Colonic mucosa (tissue), 4 donors: ENCODE measurements around the gene GRK2. TPM values are rescaled to one million over a fixed set of nuclear protein-coding genes. Genes with fewer than 3 reads are reported as not detected.
"Not testable (repeated sequence)": the region's sequence is repeated elsewhere in the genome, so short reads cannot be mapped to it uniquely, and the experiment has no call there.

Experiments used
- DNase-seq: peaks from one replicate; pipeline ENCODE4 v3.0.0-alpha.2; 2020
- H3K27ac ChIP-seq: fragments of 200-600 bp; one replicate; pipeline ENCODE4 v1.8.0; 2021
- H3K27me3 ChIP-seq: fragments of 200-600 bp; one replicate; pipeline ENCODE4 v1.8.0; 2021
- H3K36me3 ChIP-seq: fragments of 200-600 bp; one replicate; pipeline ENCODE4 v1.8.0; 2021
- H3K4me1 ChIP-seq: fragments of 200-600 bp; one replicate; pipeline ENCODE4 v1.8.0; 2021; ENCODE audit warnings: mild to moderate bottlenecking
- H3K4me3 ChIP-seq: fragments of 200-600 bp; one replicate; pipeline ENCODE4 v1.8.0; 2021
- H3K9ac ChIP-seq, 2 donors: one replicate each; pipeline ENCODE4 v1.7.0; 2013; ENCODE audit warnings: control low read depth in 2 of 2, low read depth in 2 of 2, low read length in 2 of 2
- H3K9me3 ChIP-seq: fragments of 200-600 bp; one replicate; pipeline ENCODE4 v1.8.0; 2021
- CTCF ChIP-seq: fragments of 200-600 bp; IDR thresholded peaks from one replicate; pipeline ENCODE4 v1.8.0; 2022; ENCODE audit warnings: antibody characterized with exemption, mild to moderate bottlenecking
- intact Hi-C: fragments of 100-400 bp; cut with DNase I; formaldehyde crosslinking; loops from one replicate; pipeline ENCODE4 v1.14.1; 2022
- total RNA-seq, 2 donors: library from RNA; stranded (reverse); fragmentation: NEBNext Ultra II Directional in 1 of 2; extraction: Animal tissue kit (Norgen Biotek cat#: 25700) in 1 of 2; gene quantifications; one replicate each; pipeline ENCODE4 v1.2.1, GENCODE V29; 2021
- donor health status: healthy.
- donor health status: DM: no; HTN: no; CAD: no.
- donor health status: DM: no; HTN: no; CAD: no.

The GRK2 gene
- 100 to 1,000 TPM; 108 to 137 TPM for total RNA-seq

GRCh38 chr11:67266449-67267187, at the start of gene GRK2:
TSS of gene GRK2 (plus strand) at chr11:67266473. CDS start at chr11:67266700, 227 bp downstream.
- intact Hi-C loops: loop anchor here (5.0 kb wide), 1 partner anchor 116 kb away; no protein-coding TSS in a partner anchor
- H3K9me3 ChIP-seq: no peaks in the 10 kb centered on the region
- H3K9ac ChIP-seq: peak within 1 kb of the TSS; percentile 95
- DNase-seq: no peak
- TF ChIP-seq CTCF: no peak
- peak within 1 kb of the TSS; percentile 93 for H3K4me3 ChIP-seq
- no peaks in the 10 kb centered on the region for H3K27me3 ChIP-seq
- no peaks in the 10 kb centered on the region for H3K36me3 ChIP-seq
- H3K27ac ChIP-seq: peak within 1 kb of the TSS; percentile 84
- H3K4me1 ChIP-seq: peaks cover 31% of the 10 kb centered on the region

- H3K4me1 ChIP-seq: no peaks in the 10 kb centered on the region
- peaks cover 13% of the 10 kb centered on the region for H3K36me3 ChIP-seq
- no peak for TF ChIP-seq CTCF
- H3K9ac ChIP-seq: no peak overlapping the region
- H3K4me3 ChIP-seq: no peak overlapping the region
- H3K27me3 ChIP-seq: no peaks in the 10 kb centered on the region
- H3K9me3 ChIP-seq: no peaks in the 10 kb centered on the region
- H3K27ac ChIP-seq: no peak overlapping the region
- DNase-seq: no peak
- intact Hi-C loops: no loop called here
Measured at GRCh38 chr11:67227726-67228125, 38.5 kb upstream of the GRK2 start.

GRCh38 chr11:67230406-67230805, 35.9 kb upstream of the GRK2 start:
- Histone ChIP-seq H3K4me1 (no peaks in the 10 kb centered on the region), H3K9ac (no peak overlapping the region), H3K4me3 (no peak overlapping the region), H3K27ac (no peak overlapping the region), H3K27me3 (no peaks in the 10 kb centered on the region), H3K36me3 (peaks cover 13% of the 10 kb centered on the region), H3K9me3 (no peaks in the 10 kb centered on the region)
- intact Hi-C loops: no loop called here
- no peak for TF ChIP-seq CTCF
- DNase-seq: no peak

GRCh38 chr11:67230886-67231285, 35.4 kb upstream of the GRK2 start:
- TF ChIP-seq CTCF: no peak
- H3K4me3 ChIP-seq: no peak overlapping the region
- no peaks in the 10 kb centered on the region for H3K9me3 ChIP-seq
- H3K4me1 ChIP-seq: no peaks in the 10 kb centered on the region
- H3K9ac ChIP-seq: no peak overlapping the region
- no peaks in the 10 kb centered on the region for H3K27me3 ChIP-seq
- no peak for DNase-seq
- intact Hi-C loops: no loop called here
- H3K36me3 ChIP-seq: peaks cover 13% of the 10 kb centered on the region
- no peak overlapping the region for H3K27ac ChIP-seq

GRCh38 chr11:67233584-67234190, 32.6 kb upstream of the GRK2 start:
- Histone ChIP-seq H3K27ac (no peak overlapping the region), H3K9ac (no peak overlapping the region)

GRCh38 chr11:67234571-67234970, 31.7 kb upstream of the GRK2 start:
- H3K27me3 ChIP-seq, H3K9me3 ChIP-seq, H3K9ac ChIP-seq, H3K4me3 ChIP-seq, H3K27ac ChIP-seq, DNase-seq, H3K4me1 ChIP-seq, H3K36me3 ChIP-seq, intact Hi-C loops: not testable (repeated sequence)

More at GRCh38 chr11:67233584-67234190, 32.6 kb upstream of the GRK2 start:
- Histone ChIP-seq H3K36me3 (peaks cover 13% of the 10 kb centered on the region), H3K4me3 (no peak overlapping the region), H3K9me3 (no peaks in the 10 kb centered on the region), H3K4me1 (no peaks in the 10 kb centered on the region), H3K27me3 (no peaks in the 10 kb centered on the region)
- no peak for DNase-seq
- no peak for TF ChIP-seq CTCF
- intact Hi-C loops: no loop called here
